H1 (cell line): Measurements from ENCODE around the gene CTTNBP2. TPM values are rescaled to one million over a fixed set of nuclear protein-coding genes. Genes with fewer than 3 reads are reported as not detected.

ENCODE experiments used
- CHD2 ChIP-seq: IDR thresholded peaks from 2 replicates; pipeline ENCODE4 v1.6.1; 2012; ENCODE audit warnings: low read length, improper control_type of control experiment
- CTBP2 ChIP-seq: IDR thresholded peaks from 2 replicates; pipeline ENCODE4 v1.7.0; 2011; ENCODE audit warnings: borderline replicate concordance, mild to moderate bottlenecking, moderate library complexity, mixed read lengths, low read length; ENCODE audit not compliant: insufficient read depth, insufficient read length
- PHF8 ChIP-seq: fragments of 200-600 bp; sonication (generic); conservative IDR thresholded peaks from 2 replicates; pipeline ENCODE4 v1.7.1; 2012; ENCODE audit warnings: low read depth, mild to moderate bottlenecking, inconsistent platforms, low read length, moderate library complexity
- SP4 ChIP-seq: IDR thresholded peaks from 2 replicates; pipeline ENCODE4 v1.6.1; 2012; ENCODE audit warnings: low read length, inconsistent platforms
- TCF12 ChIP-seq: IDR thresholded peaks from 2 replicates; pipeline ENCODE4 v1.6.1; 2011; ENCODE audit warnings: low read depth, mild to moderate bottlenecking, low read length
- ZNF274 ChIP-seq: IDR thresholded peaks from 2 replicates; pipeline ENCODE4 v1.7.0; 2012; ENCODE audit warnings: low read length, borderline replicate concordance; ENCODE audit errors: extremely low read depth
- polyA plus RNA-seq, 7 experiments: library from polyadenylated mRNA; depleted of rRNA in 3 of 7; stranded (reverse) in 5 of 7; unstranded in 2 of 7; fragments of >200 nt in 5 of 7; fragments of 200-250 nt in 2 of 7; gene quantifications; 1 replicate in 5 of 7; 2 replicates in 1 of 7; 4 replicates in 1 of 7; pipeline versions ENCODE4 v1.2.1 to v1.2.3, GENCODE V29; 2011 to 2013; ENCODE audit warnings: missing spikeins in 2 of 7, mixed read lengths in 2 of 7
- total RNA-seq: library from RNA; stranded (reverse); fragmentation: NEBNext Ultra II Directional; extraction: Animal tissue kit (Norgen Biotek cat#: 25700); gene quantifications from 2 replicates; pipeline ENCODE4 v1.2.1, GENCODE V29; 2021
- TF ChIP-seq, protein P1 (sequence below), 3 experiments: IDR thresholded peaks; 1 replicate in 2 of 3; 2 replicates in 1 of 3; pipeline versions ENCODE4 v1.5.1 to v1.6.1; 2011; ENCODE audit warnings: low read length in 3 of 3, mild to moderate bottlenecking in 3 of 3, inconsistent platforms in 2 of 3, low read depth in 1 of 3, moderate library complexity in 1 of 3; ENCODE audit not compliant: insufficient read depth in 1 of 3; ENCODE audit errors: control extremely low read depth in 1 of 3

The CTTNBP2 gene
- total and polyA plus RNA-seq, 2 of the 8 experiments (the other 6 are each of a cell fraction or from before 2014, with no cell fraction given) = 15.3 to 35.1 TPM

DNA sequence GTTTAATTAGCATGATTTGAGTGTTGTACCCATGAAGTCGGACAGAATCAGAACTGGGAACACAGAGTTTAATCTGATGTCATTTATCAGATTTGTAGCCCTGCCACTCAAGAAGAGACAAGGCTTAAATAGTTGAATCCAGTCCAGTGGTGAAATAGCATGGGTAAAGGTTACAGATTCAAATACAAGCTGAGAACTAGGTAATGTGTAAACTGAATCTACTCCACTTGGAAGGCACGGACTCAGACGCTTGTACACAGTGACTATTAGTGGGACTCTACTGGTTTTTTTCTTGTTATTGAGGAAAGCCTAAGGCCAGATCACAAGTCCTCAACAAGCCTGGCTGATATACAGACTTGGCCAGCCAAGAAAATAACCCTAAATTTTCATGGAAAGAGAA is 142.9 kb downstream of the CTTNBP2 start (continued):
- TF ChIP-seq, protein P1, sequence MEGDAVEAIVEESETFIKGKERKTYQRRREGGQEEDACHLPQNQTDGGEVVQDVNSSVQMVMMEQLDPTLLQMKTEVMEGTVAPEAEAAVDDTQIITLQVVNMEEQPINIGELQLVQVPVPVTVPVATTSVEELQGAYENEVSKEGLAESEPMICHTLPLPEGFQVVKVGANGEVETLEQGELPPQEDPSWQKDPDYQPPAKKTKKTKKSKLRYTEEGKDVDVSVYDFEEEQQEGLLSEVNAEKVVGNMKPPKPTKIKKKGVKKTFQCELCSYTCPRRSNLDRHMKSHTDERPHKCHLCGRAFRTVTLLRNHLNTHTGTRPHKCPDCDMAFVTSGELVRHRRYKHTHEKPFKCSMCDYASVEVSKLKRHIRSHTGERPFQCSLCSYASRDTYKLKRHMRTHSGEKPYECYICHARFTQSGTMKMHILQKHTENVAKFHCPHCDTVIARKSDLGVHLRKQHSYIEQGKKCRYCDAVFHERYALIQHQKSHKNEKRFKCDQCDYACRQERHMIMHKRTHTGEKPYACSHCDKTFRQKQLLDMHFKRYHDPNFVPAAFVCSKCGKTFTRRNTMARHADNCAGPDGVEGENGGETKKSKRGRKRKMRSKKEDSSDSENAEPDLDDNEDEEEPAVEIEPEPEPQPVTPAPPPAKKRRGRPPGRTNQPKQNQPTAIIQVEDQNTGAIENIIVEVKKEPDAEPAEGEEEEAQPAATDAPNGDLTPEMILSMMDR (IDR thresholded peaks at IDR 0.05; ENCODE audit: control extremely low read depth in 1 of 3, insufficient read depth in 1 of 3, low read depth in 1 of 3, low read length in 3 of 3) = no peak
- TF ChIP-seq CHD2 (no peak), PHF8 (no peak), ZNF274 (no peak), CTBP2 (no peak), SP4 (no peak), TCF12 (no peak)
